HEK293 (cell line): ENCODE results near the gene ECI1.

Experiments
- TCF7L2 ChIP-seq: IDR thresholded peaks from 2 replicates; pipeline ENCODE4 v1.6.1; 2011; ENCODE audit warnings: low read depth, mild to moderate bottlenecking, inconsistent platforms, low read length, moderate library complexity, borderline replicate concordance
- ZNF274 ChIP-seq, 2 experiments: fragments of 200-500 bp in 1 of 2; fragments of 450-650 bp in 1 of 2; sonication (Bioruptor generic) in 1 of 2; formaldehyde crosslinking in 1 of 2; IDR thresholded peaks; 2 replicates each; pipeline versions ENCODE4 v1.5.1 to v1.6.1; 2014 to 2016; ENCODE audit warnings: borderline replicate concordance in 1 of 2, inconsistent platforms in 1 of 2, low read length in 1 of 2, missing biosample characterization in 1 of 2, missing genetic modification characterization in 1 of 2
- ZNF350 ChIP-seq: fragments of 450-650 bp; formaldehyde crosslinking; IDR thresholded peaks from 2 replicates; pipeline ENCODE4 v1.5.0; 2017; ENCODE audit warnings: missing biosample characterization, mild to moderate bottlenecking, missing genetic modification characterization
- ZNF394 ChIP-seq: fragments of 450-650 bp; formaldehyde crosslinking; IDR thresholded peaks from 2 replicates; pipeline ENCODE4 v1.5.1; 2016; ENCODE audit warnings: missing biosample characterization, missing genetic modification characterization, mild to moderate bottlenecking, moderate library complexity, borderline replicate concordance
- TF ChIP-seq, protein P1 (sequence below): fragments of 450-650 bp; formaldehyde crosslinking; IDR thresholded peaks from 2 replicates; pipeline ENCODE4 v1.5.1; 2016; ENCODE audit warnings: missing biosample characterization, missing genetic modification characterization
- TF ChIP-seq, protein P2 (sequence below): fragments of 450-650 bp; formaldehyde crosslinking; IDR thresholded peaks from 2 replicates; pipeline ENCODE4 v1.5.1; 2016; ENCODE audit warnings: missing biosample characterization, missing genetic modification characterization

GRCh38 chr16:2228161-2228824 is 23.1 kb downstream of the ECI1 start:
- TF ChIP-seq, protein P1, sequence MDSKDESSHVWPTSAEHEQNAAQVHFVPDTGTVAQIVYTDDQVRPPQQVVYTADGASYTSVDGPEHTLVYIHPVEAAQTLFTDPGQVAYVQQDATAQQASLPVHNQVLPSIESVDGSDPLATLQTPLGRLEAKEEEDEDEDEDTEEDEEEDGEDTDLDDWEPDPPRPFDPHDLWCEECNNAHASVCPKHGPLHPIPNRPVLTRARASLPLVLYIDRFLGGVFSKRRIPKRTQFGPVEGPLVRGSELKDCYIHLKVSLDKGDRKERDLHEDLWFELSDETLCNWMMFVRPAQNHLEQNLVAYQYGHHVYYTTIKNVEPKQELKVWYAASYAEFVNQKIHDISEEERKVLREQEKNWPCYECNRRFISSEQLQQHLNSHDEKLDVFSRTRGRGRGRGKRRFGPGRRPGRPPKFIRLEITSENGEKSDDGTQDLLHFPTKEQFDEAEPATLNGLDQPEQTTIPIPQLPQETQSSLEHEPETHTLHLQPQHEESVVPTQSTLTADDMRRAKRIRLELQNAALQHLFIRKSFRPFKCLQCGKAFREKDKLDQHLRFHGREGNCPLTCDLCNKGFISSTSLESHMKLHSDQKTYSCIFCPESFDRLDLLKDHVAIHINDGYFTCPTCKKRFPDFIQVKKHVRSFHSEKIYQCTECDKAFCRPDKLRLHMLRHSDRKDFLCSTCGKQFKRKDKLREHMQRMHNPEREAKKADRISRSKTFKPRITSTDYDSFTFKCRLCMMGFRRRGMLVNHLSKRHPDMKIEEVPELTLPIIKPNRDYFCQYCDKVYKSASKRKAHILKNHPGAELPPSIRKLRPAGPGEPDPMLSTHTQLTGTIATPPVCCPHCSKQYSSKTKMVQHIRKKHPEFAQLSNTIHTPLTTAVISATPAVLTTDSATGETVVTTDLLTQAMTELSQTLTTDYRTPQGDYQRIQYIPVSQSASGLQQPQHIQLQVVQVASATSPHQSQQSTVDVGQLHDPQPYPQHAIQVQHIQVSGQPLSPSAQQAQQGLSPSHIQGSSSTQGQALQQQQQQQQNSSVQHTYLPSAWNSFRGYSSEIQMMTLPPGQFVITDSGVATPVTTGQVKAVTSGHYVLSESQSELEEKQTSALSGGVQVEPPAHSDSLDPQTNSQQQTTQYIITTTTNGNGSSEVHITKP (tag by site-specific recombination): no peak
- TF ChIP-seq, protein P2, sequence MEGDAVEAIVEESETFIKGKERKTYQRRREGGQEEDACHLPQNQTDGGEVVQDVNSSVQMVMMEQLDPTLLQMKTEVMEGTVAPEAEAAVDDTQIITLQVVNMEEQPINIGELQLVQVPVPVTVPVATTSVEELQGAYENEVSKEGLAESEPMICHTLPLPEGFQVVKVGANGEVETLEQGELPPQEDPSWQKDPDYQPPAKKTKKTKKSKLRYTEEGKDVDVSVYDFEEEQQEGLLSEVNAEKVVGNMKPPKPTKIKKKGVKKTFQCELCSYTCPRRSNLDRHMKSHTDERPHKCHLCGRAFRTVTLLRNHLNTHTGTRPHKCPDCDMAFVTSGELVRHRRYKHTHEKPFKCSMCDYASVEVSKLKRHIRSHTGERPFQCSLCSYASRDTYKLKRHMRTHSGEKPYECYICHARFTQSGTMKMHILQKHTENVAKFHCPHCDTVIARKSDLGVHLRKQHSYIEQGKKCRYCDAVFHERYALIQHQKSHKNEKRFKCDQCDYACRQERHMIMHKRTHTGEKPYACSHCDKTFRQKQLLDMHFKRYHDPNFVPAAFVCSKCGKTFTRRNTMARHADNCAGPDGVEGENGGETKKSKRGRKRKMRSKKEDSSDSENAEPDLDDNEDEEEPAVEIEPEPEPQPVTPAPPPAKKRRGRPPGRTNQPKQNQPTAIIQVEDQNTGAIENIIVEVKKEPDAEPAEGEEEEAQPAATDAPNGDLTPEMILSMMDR (tag by site-specific recombination): no peak
- TF ChIP-seq TCF7L2: no peak
- no peak for TF ChIP-seq ZNF394
- no peak for TF ChIP-seq ZNF274 (IDR thresholded peaks at IDR 0.05; ENCODE audit: low read length)
- TF ChIP-seq ZNF274 (tag by site-specific recombination; IDR thresholded peaks at IDR 0.05; ENCODE audit: borderline replicate concordance): no peak
- TF ChIP-seq ZNF350 (tag by site-specific recombination): no peak
